NCI-H345 treated with DMSO at 0.1 percent for 48 hours (cell line): ENCODE measurements around the gene SP140.
"Not testable (repeated sequence)": the region's sequence is repeated elsewhere in the genome, so short reads cannot be mapped to it uniquely, and the experiment has no call there.

Experiments used
- DNase-seq: peaks from one replicate; lab custom pipeline; 2025; ENCODE audit not compliant: unreplicated experiment; lab: John Stamatoyannopoulos, UW

Gene SP140

GRCh38 chr2:230224458-230224857, 1.1 kb upstream of the SP140 start:
- DNase-seq = no peak

DNA sequence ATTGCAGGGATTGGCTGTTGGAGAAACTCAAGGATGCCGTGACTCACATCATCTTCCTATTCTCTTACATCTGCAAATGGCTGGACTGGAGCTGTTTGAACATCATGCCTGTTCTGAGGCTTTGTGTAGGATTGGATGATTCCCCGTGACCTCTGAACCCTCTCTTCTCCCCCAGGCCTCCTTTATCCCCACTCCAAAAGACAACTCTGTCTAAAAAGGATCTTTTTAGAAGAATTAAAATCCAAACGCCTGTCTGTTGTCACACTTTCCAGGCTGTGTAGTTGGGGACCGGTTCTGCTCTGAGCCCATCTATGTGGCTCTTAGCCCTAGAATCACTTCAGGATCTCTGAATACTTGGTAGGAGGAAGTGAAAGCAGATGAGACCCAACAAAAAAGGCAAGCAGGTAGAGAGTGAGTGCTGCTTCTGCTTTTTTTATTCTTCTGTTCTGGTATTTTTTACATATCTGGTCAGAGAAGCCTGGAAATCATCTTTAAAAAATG, 565 bp downstream of the SP140 start:
- DNase-seq = no peak

DNA sequence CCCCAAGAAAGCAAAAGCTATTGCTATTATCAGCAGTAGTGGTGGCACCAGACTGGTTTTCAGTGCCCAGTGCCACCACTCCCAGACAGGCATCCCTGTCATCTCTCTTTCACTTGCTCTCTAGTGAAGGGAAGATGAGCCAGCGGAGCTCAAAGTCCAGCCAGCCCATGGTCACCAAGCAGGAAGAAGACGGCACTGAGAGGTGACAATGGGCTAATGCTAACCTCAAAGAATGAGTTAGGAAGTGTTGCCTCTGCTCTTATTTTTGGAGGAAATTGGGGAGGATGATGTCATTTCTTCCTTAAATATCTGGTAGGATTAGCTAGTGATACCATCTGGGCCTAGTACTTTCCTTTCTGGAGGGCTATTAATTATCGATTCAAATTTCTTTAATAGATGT, 1.7 kb downstream of the SP140 start:
- no peak for DNase-seq

DNA sequence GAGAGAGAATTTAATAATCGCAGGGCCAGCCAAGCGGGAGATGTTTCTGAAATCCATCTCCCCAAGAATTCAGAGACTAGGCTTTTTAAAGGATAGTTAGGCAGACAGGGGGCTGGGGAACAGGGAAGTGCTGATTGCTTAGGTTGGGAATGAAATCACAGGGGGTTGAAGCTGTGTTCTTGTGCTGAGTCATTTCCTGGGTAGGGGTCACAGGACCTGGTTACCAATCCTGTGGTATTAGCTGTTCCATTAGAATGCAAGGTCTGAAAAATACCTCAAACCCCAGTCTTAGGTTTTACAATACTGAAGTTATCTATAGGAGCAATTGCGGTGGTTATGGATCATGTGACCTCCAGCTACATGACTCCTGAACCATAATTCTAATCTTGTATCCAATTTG, 4.6 kb downstream of the SP140 start:
- no peak for DNase-seq

- DNase-seq = no peak
Observed at GRCh38 chr2:230230496-230231200, 5.1 kb downstream of the SP140 start.

- no peak for DNase-seq
Observed at GRCh38 chr2:230231251-230231650, 5.7 kb downstream of the SP140 start.

GRCh38 chr2:230234122-230234722, 8.7 kb downstream of the SP140 start:
- DNase-seq = no peak

DNA sequence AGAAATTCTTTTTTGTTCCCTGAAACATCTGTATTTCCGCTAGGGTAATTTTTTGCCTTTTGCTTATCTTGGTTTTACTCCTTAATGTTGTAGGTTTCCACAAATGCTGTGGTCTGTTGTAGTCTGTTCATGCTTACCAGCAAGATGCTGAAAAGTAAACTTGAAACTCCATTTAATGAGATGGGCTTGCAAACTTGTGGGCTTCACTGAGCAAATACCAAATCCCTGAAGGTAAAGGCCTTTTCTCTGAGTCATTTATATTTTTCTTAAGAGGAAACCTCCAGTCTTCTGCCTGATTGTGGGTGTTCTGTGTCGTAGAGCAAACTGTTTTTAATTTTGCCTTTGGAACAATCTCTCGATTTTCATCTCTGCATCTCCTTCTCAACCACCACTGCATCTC, 9.3 kb downstream of the SP140 start:
- no peak for DNase-seq

DNA sequence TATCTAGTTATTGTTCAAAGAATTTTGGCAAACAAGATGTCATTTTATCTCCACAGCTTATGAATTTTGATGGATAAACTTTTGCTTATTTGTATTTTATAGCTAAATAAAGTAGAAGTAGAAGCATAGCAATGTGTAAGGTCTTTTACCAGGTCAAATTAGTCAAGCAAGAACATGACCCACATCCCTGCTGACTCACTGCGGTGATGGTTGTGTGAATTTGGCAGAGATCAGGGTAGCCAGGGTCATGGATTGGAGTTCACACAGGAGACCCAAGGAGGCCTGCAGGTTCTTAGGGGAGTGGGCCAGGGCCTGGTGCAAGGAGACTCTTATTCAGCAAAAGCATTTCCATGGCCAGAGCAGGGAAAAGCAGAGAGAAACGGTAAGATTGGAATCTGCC, 18.7 kb downstream of the SP140 start:
- no peak for DNase-seq

DNA sequence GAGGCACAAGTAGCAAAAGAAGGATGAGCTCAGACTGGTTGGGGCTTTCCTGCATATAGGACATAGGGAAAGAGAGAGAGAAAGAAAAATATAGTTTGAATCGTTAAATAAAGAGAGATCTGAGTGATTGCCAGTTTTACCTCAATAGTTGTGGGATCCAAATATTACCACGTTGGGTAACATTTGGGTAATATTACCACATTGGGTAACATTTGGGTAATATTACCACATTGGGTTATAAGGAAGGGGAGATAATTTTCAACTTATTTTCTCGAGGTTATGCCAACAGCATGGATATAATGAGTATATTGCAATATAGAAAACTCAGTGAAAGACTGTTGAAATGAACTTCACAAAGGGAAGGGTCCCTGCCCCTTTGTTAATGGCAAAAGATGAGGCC, 20.7 kb downstream of the SP140 start:
- no peak for DNase-seq

GRCh38 chr2:230250231-230250630, 24.7 kb downstream of the SP140 start:
- no peak for DNase-seq

DNA sequence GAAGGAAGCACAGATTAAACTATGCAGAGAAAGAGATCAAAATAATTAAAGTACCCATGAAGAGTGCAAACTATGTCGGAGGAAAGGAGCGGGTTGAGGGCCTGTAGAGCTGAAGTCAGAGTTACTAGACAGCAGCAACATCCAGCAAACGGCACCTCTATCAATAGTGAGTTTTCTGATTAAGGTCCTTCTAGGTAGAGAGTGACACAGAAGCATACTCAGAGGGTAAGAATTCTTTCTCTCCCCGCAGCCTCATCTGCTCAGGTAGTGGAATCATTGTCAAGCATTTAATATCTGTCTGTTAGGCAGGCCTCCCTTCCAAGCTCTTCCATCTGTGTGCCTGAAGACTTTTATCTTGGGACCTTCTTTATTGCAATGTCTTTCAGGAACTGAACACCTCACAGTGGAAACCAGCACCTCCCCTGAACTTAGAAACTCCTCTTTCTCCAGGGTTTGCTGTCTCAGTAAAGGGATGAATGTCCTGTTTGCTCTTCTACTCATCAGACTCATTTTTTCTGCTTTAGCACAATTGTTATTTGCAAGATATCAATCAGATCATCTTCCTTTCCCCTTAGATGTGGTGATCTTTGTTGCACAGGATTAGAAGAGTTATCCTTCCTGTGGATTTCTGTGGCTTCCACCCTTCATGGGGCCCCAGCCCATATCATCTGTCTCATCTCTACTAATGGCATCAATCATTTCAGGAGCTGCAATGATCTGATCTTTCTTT, 28.8 kb downstream of the SP140 start:
- no peak for DNase-seq

- DNase-seq = no peak
Observed at GRCh38 chr2:230256733-230257332, 31.3 kb downstream of the SP140 start.

GRCh38 chr2:230258483-230258882, 32.9 kb downstream of the SP140 start:
- DNase-seq = no peak

GRCh38 chr2:230262246-230262645, 36.7 kb downstream of the SP140 start:
- no peak for DNase-seq

GRCh38 chr2:230264945-230265344, 39.4 kb downstream of the SP140 start:
- not testable (repeated sequence) for DNase-seq

GRCh38 chr2:230266638-230267037, 41.1 kb downstream of the SP140 start:
- no peak for DNase-seq

DNA sequence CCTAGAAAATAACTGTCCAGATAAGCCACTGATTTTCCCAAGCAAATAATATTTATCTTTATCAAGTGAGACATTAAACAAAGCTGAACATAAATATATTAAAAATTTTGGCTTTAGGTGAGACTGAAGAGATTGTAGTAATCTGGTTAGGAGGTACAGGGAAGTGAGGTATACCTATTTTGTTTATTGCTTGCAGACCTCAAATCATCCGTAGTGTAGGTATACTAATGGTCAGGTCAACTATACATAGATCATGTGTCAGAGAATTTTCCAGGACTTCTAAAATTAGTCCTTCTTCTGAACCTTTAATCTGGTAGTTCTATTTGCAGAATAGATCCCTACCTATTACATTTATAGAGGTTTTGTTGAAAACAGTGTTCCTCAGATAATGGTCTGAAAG, 41.5 kb downstream of the SP140 start:
- no peak for DNase-seq

DNA sequence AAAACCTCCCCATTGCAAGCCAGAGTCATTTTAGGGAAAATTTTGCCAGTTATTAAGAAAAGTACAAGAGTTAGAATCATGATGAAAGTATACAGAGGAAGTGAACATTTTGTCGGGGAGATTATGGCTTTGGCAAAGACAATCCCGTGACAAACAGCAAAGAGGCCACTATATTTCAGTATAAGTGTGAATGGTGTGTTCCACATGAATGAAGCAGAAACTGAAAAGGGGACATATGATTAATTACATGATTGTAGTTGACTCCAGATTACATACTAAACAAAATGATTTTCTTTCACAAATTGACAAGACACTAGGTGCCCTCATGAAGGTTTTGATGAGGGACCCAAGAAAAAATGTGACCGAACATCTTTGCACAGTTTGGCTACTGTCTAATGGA, 42.0 kb downstream of the SP140 start:
- DNase-seq = no peak

DNA sequence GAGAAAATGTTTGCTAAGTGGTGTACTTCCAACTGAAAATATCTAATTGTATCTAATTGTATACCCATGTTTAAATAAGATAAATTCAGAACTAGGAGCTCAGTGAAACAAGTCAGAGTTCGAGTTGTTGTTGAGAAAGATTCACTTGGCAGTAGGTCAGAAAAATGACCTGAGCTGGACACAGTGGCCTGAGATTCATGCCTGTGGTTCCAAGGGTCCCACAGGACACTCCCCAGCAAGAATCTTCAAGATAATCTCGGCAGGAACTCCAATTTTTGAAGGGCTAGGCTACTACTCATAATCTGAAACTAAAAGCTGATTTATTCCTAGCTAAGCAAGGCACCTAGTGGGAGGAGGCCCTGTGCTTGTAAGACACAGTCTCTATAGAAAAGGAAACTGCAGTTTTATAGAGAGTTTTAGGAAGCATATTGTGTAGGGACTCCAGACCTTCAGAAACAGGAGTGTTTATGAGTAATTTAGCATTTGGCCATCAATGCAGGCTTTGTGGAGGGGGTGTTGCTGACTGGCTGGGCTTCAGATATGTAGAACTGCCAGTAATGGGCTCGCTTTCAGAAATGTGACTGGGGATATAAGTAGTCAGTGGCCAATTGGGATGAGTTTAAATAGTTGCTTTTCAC, 43.2 kb downstream of the SP140 start:
- DNase-seq = no peak

DNA sequence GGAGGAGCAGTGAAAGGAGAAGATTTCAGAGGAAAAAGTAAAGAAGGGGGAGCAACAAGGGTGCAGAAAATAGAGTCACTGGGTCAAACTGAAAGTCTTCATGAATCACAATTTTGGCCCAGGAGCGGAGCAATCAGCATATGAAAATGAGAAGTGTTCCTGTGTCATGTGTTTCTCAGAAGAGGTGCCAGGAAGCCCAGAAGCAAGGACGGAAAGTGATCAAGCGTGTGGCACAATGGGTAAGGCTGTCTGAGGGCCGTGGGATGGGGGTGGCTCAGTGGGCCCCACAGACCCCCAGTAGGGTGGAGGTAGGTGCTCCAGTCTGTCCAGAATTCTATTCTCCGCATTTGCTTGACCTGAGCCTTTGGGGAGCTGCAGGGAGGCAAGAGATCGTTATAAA, 44.2 kb downstream of the SP140 start:
- no peak for DNase-seq
